Lower leg skin (tissue), 3 donors: ENCODE results near the gene MGAT2.
A peak's percentile ranks its signal among the peaks of the same experiment; 100 is the strongest.

Experiments used
- CTCF ChIP-seq, 3 donors: fragments of 450-650 bp; IDR thresholded peaks; one replicate each; pipeline ENCODE4 v1.5.1; 2016; ENCODE audit warnings: antibody characterized with exemption in 3 of 3, mild to moderate bottlenecking in 3 of 3, moderate library complexity in 2 of 3
- POLR2A ChIP-seq, 2 donors: fragments of 450-650 bp; IDR thresholded peaks; one replicate each; pipeline ENCODE4 v1.6.1; 2016 to 2017; ENCODE audit warnings: antibody characterized with exemption in 2 of 2, mild to moderate bottlenecking in 1 of 2, moderate library complexity in 1 of 2

- TF ChIP-seq CTCF (IDR thresholded peaks at IDR 0.05) (peak in 1 of 3 donors; percentile 11), POLR2A (IDR thresholded peaks at IDR 0.05) (no peak)
Observed at GRCh38 chr14:49586673-49587460, 33.7 kb upstream of the MGAT2 start.
